GM13976 (cell line): Measurements from ENCODE around the gene ITGB8.

Experiments
- DNase-seq: peaks from one replicate; pipeline ENCODE4 v3.0.0; 2012; ENCODE audit warnings: low spot score
- in situ Hi-C: fragments of 300-500 bp; cut with MboI; formaldehyde crosslinking; loops from one replicate; pipeline ENCODE4 v1.12.0; 2022; ENCODE audit warnings: low sequenced_read_pairs, mixed read lengths, inconsistent platforms; ENCODE audit not compliant: unreplicated experiment
- TF ChIP-seq, protein P1 (sequence below): IDR thresholded peaks from 2 replicates; pipeline ENCODE4 v1.5.1; 2012; ENCODE audit warnings: borderline replicate concordance, mild to moderate bottlenecking; ENCODE audit not compliant: insufficient read depth; ENCODE audit errors: extremely low read depth, missing control alignments, control extremely low read depth

ITGB8 gene

DNA sequence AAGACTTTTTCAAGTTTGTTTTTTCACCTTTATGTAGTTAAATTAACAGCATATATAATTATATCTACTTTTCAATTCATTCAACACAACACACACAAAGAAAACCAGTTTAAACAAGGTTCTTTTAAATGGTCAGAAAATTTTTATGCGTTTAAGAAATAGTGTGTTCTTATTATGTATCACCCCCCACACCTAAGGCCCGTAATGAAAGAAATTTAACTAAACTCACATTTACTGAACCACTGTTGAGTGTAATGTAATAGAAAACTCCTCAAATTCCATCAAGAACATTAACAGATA lies 19.0 kb upstream of the ITGB8 start:
- DNase-seq: no peak
- in situ Hi-C loops: loop anchor here (10.0 to 25.0 kb wide), 3 partner anchors 276 to 557 kb away; no protein-coding TSS in a partner anchor
- TF ChIP-seq, protein P1, sequence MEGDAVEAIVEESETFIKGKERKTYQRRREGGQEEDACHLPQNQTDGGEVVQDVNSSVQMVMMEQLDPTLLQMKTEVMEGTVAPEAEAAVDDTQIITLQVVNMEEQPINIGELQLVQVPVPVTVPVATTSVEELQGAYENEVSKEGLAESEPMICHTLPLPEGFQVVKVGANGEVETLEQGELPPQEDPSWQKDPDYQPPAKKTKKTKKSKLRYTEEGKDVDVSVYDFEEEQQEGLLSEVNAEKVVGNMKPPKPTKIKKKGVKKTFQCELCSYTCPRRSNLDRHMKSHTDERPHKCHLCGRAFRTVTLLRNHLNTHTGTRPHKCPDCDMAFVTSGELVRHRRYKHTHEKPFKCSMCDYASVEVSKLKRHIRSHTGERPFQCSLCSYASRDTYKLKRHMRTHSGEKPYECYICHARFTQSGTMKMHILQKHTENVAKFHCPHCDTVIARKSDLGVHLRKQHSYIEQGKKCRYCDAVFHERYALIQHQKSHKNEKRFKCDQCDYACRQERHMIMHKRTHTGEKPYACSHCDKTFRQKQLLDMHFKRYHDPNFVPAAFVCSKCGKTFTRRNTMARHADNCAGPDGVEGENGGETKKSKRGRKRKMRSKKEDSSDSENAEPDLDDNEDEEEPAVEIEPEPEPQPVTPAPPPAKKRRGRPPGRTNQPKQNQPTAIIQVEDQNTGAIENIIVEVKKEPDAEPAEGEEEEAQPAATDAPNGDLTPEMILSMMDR: no peak

GRCh38 chr7:20312562-20312961 lies 18.1 kb upstream of the ITGB8 start:
- TF ChIP-seq, protein P1: no peak
- in situ Hi-C loops: loop anchor here (10.0 to 25.0 kb wide), 3 partner anchors 275 to 558 kb away; no protein-coding TSS in a partner anchor
- DNase-seq: no peak

- DNase-seq: no peak
- TF ChIP-seq, protein P1: no peak
- in situ Hi-C loops: loop anchor here (10.0 to 25.0 kb wide), 3 partner anchors 274 to 559 kb away; no protein-coding TSS in a partner anchor
These were observed 17.1 kb upstream of the ITGB8 start for GRCh38 chr7:20313626-20314025.

DNA sequence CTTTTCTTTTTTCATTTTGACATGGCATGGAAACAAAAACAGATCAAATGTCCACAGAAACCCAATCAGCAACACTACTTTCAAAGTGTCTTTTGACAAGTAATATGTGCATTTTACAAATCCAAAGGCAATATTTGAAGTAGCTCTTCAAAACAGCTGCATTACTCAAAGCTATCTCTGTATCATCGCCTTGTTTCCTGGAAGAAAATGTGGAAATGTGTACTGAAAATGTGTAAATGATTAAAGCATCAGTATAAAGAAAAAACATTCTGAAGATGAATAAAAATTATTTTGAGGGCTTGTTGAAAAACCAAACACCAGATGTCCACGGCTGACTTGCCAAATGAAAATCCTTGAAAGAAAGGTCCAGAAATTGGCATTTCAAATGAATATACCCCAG lies 16.5 kb upstream of the ITGB8 start:
- in situ Hi-C loops: loop anchor here (10.0 to 25.0 kb wide), 3 partner anchors 273 to 559 kb away; no protein-coding TSS in a partner anchor
- no peak for DNase-seq
- TF ChIP-seq, protein P1: no peak

DNA sequence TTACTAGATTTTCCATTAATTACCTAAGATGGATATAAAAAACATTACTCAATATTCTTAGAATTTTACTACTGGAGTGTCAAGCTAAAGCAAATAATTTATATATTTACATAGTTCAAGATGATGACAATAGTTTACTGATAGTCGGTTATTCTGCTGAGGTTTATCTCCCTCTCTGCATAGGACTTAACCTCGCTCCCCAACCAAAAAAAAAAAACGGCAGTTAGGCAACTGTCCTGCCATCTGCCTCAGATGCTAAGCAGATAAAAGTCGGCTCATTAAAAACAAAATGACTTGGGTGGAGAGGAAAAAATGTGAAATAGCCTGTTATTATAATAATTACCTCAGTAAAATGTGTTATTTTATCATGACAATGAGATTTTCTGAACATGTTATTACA lies 14.0 kb upstream of the ITGB8 start:
- DNase-seq: no peak
- in situ Hi-C loops: loop anchor here (10.0 to 25.0 kb wide), 3 partner anchors 271 to 562 kb away; no protein-coding TSS in a partner anchor
- TF ChIP-seq, protein P1: no peak

- TF ChIP-seq, protein P1: no peak
- in situ Hi-C loops: loop anchor here (10.0 to 25.0 kb wide), 3 partner anchors 270 to 563 kb away; no protein-coding TSS in a partner anchor
- no peak for DNase-seq
These were observed 13.3 kb upstream of the ITGB8 start for GRCh38 chr7:20317413-20317812.

- DNase-seq: no peak
- TF ChIP-seq, protein P1: no peak
- in situ Hi-C loops: loop anchor here (10.0 to 25.0 kb wide), 3 partner anchors 268 to 564 kb away; no protein-coding TSS in a partner anchor
These were observed 11.8 kb upstream of the ITGB8 start for GRCh38 chr7:20318933-20319332.
